ENCODE data around the gene FNDC5.

FNDC5 gene

DNA sequence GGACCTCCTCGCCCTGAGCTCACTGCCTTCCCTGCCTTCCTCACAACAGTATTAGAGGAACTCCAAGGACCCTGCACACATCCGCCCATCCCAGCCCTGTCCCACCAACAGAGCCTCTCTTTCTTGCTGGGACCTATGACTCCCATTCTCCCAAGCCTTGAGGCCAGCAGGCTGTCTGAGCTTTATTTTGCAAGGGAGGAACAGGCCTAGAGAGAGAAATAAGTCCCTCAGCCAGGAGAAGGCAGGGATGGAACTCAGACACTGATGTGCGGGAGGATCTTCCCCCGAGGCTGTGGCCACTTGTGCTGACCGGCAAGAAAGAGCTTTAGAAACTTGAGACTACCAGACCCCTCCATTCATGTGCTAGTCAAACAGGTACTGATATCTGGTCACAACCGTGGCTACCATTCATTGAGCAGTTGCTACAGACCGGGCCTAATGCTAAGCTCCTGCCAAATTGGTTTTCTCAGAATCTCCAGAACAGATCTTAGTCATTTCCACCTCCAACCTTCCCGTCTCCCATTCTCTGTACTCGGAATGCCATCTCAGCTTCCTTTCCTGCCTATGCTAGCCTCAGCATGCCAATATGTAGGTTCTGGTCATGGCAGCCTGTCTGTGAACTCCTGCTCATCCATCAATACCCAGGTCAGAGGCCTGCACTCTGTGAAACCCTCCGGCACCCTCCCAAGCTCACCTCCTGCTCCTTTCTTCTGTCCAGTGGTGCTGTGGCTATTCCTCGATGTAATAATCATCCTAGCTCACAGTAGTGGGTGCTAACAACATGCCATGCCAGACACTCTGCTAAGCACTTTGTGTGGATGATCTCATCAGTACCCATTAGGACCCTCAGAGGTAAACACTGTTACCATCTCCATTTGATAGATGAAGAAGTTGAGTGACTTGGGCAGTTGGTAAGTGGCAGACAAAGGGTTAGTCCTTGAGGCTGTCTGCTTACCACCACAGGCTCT lies 26.7 kb upstream of the FNDC5 start:
- peak overlapping the region; percentile 94 for H3K23ac ChIP-seq (ENCODE audit: low read depth, low read length, poor library complexity)
- H3K27me3 ChIP-seq (ENCODE audit: control insufficient read depth in 3 of 3, insufficient read depth in 3 of 3, low read depth in 1 of 3, low read length in 3 of 3), result peaks cover 10 to 79% (median 33%) of the 10 kb centered on the region in 3 experiments
- WGBS, 2 donors (ENCODE audit: extremely low coverage in 2 of 2, insufficient read length in 2 of 2, insufficient replicate concordance in 1 of 2), result no CpG with 5 or more reads among the region's 11 CpGs

DNA sequence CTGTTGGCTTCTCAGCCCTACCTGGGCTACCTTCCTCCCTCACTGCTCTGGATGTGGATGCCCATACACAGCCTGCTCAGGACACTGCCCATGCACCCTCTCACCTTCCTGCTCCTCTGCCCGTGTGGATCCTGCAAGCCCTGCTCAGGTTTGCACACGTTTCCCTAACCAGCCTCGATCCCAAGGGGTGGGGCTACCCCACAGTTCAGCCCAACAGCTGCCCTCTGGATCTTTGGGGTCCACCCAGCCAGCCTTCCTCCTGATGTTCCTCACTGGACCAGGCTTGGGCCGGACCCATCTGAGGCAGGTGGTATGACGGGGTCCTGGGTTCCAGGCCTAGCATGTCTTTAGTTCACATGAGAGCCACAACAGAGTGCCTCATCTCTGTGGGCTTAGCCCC lies 25.7 kb upstream of the FNDC5 start:
- H3K14ac ChIP-seq (ENCODE audit: low read length), result no peak overlapping the region
- H3K4ac ChIP-seq (ENCODE audit: low read length), result no peak overlapping the region
- peaks cover 11 to 17% of the 10 kb centered on the region in 2 donors for H3K4me1 ChIP-seq (ENCODE audit: control insufficient read depth in 2 of 2, insufficient read depth in 1 of 2, low read depth in 1 of 2, low read length in 2 of 2)
- H3K23ac ChIP-seq (ENCODE audit: low read depth, low read length, poor library complexity), result peak overlapping the region; percentile 58
- no peaks in the 10 kb centered on the region for H3K36me3 ChIP-seq (replicated peaks in 1 of 2; ENCODE audit: control insufficient read depth in 2 of 2, insufficient read depth in 2 of 2, low read length in 2 of 2)
- no peak overlapping the region for H3K27ac ChIP-seq (replicated peaks; ENCODE audit: low read length)
- H3K4me2 ChIP-seq (ENCODE audit: insufficient read depth, low read length, poor library complexity, severe bottlenecking), result no peak overlapping the region
- no peak overlapping the region for H4K91ac ChIP-seq (ENCODE audit: low read depth, low read length, poor library complexity)
- peaks cover 0 to 5% of the 10 kb centered on the region in 2 donors for H3K9me3 ChIP-seq (replicated peaks in 1 of 2; ENCODE audit: control insufficient read depth in 2 of 2, insufficient read depth in 1 of 2, low read depth in 1 of 2, low read length in 2 of 2)
- no peak overlapping the region for H4K8ac ChIP-seq (ENCODE audit: low read depth, low read length)
- no peak overlapping the region for H3K9ac ChIP-seq (ENCODE audit: low read depth, low read length, poor library complexity)
- H2BK15ac ChIP-seq (ENCODE audit: low read length), result peak overlapping the region; percentile 39
- no peak overlapping the region for H2BK120ac ChIP-seq (ENCODE audit: low read depth, low read length)
- H2BK12ac ChIP-seq (ENCODE audit: low read length), result no peak overlapping the region
- H3K27me3 ChIP-seq (ENCODE audit: control insufficient read depth in 3 of 3, insufficient read depth in 3 of 3, low read depth in 1 of 3, low read length in 3 of 3), result peaks cover 10 to 80% (median 28%) of the 10 kb centered on the region in 3 experiments
- H3K4me3 ChIP-seq (ENCODE audit: low read length in 2 of 2), result no peak overlapping the region
- peaks cover 5% of the 10 kb centered on the region for H3K79me1 ChIP-seq (ENCODE audit: low read depth, low read length)
- WGBS, 2 donors (ENCODE audit: extremely low coverage in 2 of 2, insufficient read length in 2 of 2, insufficient replicate concordance in 1 of 2), result no CpG with 5 or more reads among the region's 5 CpGs
- H3K18ac ChIP-seq (ENCODE audit: low read length), result peak overlapping the region; percentile 45
- no peak overlapping the region for H2BK5ac ChIP-seq (ENCODE audit: low read length)
- H2AFZ ChIP-seq (ENCODE audit: low read length), result no peak overlapping the region
- DNase-seq (ENCODE audit: low spot score), result no peak
- peak overlapping the region; percentile 58 for H2AK5ac ChIP-seq (ENCODE audit: low read depth, low read length)

More for the DNA sequence above, 26.7 kb upstream of the FNDC5 start:
- Histone ChIP-seq H2AK5ac (ENCODE audit: low read depth, low read length) (no peak overlapping the region), H3K4me2 (ENCODE audit: insufficient read depth, low read length, poor library complexity, severe bottlenecking) (no peak overlapping the region), H3K79me1 (ENCODE audit: low read depth, low read length) (peaks cover 5% of the 10 kb centered on the region), H2BK15ac (ENCODE audit: low read length) (no peak overlapping the region), H3K9me3 (replicated peaks in 1 of 2; ENCODE audit: control insufficient read depth in 2 of 2, insufficient read depth in 1 of 2, low read depth in 1 of 2, low read length in 2 of 2) (peaks cover 0 to 6% of the 10 kb centered on the region in 2 donors), H3K36me3 (replicated peaks in 1 of 2; ENCODE audit: control insufficient read depth in 2 of 2, insufficient read depth in 2 of 2, low read length in 2 of 2) (no peaks in the 10 kb centered on the region), H3K9ac (ENCODE audit: low read depth, low read length, poor library complexity) (no peak overlapping the region), H4K8ac (ENCODE audit: low read depth, low read length) (no peak overlapping the region), H3K18ac (ENCODE audit: low read length) (no peak overlapping the region), H3K27ac (replicated peaks; ENCODE audit: low read length) (no peak overlapping the region), H3K4ac (ENCODE audit: low read length) (no peak overlapping the region), H2BK12ac (ENCODE audit: low read length) (no peak overlapping the region), H2AFZ (ENCODE audit: low read length) (no peak overlapping the region), H4K91ac (ENCODE audit: low read depth, low read length, poor library complexity) (no peak overlapping the region), H3K14ac (ENCODE audit: low read length) (no peak overlapping the region), H2BK120ac (ENCODE audit: low read depth, low read length) (no peak overlapping the region), H2BK5ac (ENCODE audit: low read length) (no peak overlapping the region), H3K4me3 (ENCODE audit: low read length in 2 of 2) (no peak overlapping the region), H3K4me1 (ENCODE audit: control insufficient read depth in 2 of 2, insufficient read depth in 1 of 2, low read depth in 1 of 2, low read length in 2 of 2) (peaks cover 11 to 17% of the 10 kb centered on the region in 2 donors)
- DNase-seq (ENCODE audit: low spot score), result no peak

DNA sequence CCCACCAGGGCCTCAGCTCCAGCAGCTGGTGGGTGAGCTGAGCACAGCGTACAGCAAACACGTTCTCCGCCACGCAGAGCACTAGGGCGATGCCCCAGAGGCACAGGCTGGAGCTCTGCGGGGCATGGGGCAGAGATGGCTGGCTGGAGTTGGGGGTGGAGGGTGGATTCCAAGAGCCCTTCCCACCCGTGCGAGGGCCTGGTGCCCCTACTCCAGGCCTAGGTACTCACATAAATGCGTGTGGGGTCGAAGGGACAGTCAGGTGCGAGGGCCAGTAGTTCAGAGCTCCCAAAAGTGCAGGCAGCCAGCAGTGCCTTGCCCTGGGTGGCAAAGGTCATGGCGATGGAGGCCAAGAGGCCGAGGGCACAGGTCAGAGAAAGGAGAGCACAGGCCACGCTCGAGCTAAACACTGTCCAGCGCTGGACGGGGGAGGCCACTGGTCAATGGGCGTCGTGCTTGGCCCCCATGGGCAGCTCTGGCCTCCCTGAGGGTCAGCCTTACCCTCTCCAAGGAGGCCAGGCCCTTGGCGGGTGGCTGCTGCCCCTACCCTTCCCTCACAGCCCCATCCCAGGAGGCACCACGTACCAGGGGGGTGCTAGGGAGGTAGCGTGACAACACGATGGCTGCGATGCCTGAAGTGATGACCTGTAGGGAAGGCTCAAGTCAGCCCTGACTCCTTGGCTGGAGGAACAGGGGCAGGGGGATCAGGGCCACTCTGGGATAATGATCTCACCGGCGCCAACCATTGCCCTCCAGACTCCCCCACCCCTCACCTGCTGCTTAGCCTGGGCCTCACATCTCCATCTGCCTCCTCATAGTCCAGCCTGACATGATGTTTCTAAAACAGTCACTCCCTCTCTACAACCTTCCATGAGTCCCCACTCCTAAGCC lies 24.9 kb upstream of the FNDC5 start:
- H2BK12ac ChIP-seq (ENCODE audit: low read length), result peak overlapping the region; percentile 95
- peak overlapping the region; percentile 60 for H2BK5ac ChIP-seq (ENCODE audit: low read length)
- H2BK120ac ChIP-seq (ENCODE audit: low read depth, low read length), result peak overlapping the region; percentile 72
- H3K27ac ChIP-seq (replicated peaks; ENCODE audit: low read length), result no peak overlapping the region
- peaks cover 0 to 5% of the 10 kb centered on the region in 2 donors for H3K9me3 ChIP-seq (replicated peaks in 1 of 2; ENCODE audit: control insufficient read depth in 2 of 2, insufficient read depth in 1 of 2, low read depth in 1 of 2, low read length in 2 of 2)
- no peak overlapping the region for H2AFZ ChIP-seq (ENCODE audit: low read length)
- no CpG with 5 or more reads among the region's 26 CpGs for WGBS, 2 donors (ENCODE audit: extremely low coverage in 2 of 2, insufficient read length in 2 of 2, insufficient replicate concordance in 1 of 2)
- peak overlapping the region; percentile 89 for H3K18ac ChIP-seq (ENCODE audit: low read length)
- peak overlapping the region; percentile 89 for H2BK15ac ChIP-seq (ENCODE audit: low read length)
- H3K4me2 ChIP-seq (ENCODE audit: insufficient read depth, low read length, poor library complexity, severe bottlenecking), result no peak overlapping the region
- H3K27me3 ChIP-seq (ENCODE audit: control insufficient read depth in 3 of 3, insufficient read depth in 3 of 3, low read depth in 1 of 3, low read length in 3 of 3), result peaks cover 6 to 78% (median 20%) of the 10 kb centered on the region in 3 experiments
- peak overlapping the region; percentile 58 for H2AK5ac ChIP-seq (ENCODE audit: low read depth, low read length)
- peaks cover 11 to 15% of the 10 kb centered on the region in 2 donors for H3K4me1 ChIP-seq (ENCODE audit: control insufficient read depth in 2 of 2, insufficient read depth in 1 of 2, low read depth in 1 of 2, low read length in 2 of 2)
- DNase-seq (ENCODE audit: low spot score), result no peak
- H3K79me1 ChIP-seq (ENCODE audit: low read depth, low read length), result peaks cover 8% of the 10 kb centered on the region
- H3K4me3 ChIP-seq (ENCODE audit: low read length in 2 of 2), result no peak overlapping the region
- H4K8ac ChIP-seq (ENCODE audit: low read depth, low read length), result no peak overlapping the region
- H4K91ac ChIP-seq (ENCODE audit: low read depth, low read length, poor library complexity), result no peak overlapping the region
- peak overlapping the region; percentile 50 for H3K14ac ChIP-seq (ENCODE audit: low read length)
- H3K9ac ChIP-seq (ENCODE audit: low read depth, low read length, poor library complexity), result peak overlapping the region; percentile 72
- H3K23ac ChIP-seq (ENCODE audit: low read depth, low read length, poor library complexity), result peak overlapping the region; percentile 62
- no peak overlapping the region for H3K4ac ChIP-seq (ENCODE audit: low read length)
- H3K36me3 ChIP-seq (replicated peaks in 1 of 2; ENCODE audit: control insufficient read depth in 2 of 2, insufficient read depth in 2 of 2, low read length in 2 of 2), result no peaks in the 10 kb centered on the region

All from neuronal stem cell (in vitro differentiated cells).